HFF-Myc (cell line): ENCODE measurements around the gene SSBP4.

Source experiments
- DNase-seq: peaks from one replicate; pipeline ENCODE4 v3.0.0-alpha.2; 2011; ENCODE audit warnings: low read depth; ENCODE audit errors: extremely low read depth
- H3K4me3 ChIP-seq: replicated peaks from 2 replicates; pipeline ENCODE4 v1.5.1; 2011; ENCODE audit warnings: low read depth, mild to moderate bottlenecking, control low read depth, low read length
- CTCF ChIP-seq: IDR thresholded peaks from 2 replicates; pipeline ENCODE4 v1.5.1; 2012; ENCODE audit warnings: mild to moderate bottlenecking, low read depth, low read length, control low read depth; ENCODE audit errors: missing control alignments

SSBP4 gene

GRCh38 chr19:18473003-18473705, 54.0 kb downstream of the SSBP4 start:
- DNase-seq: no peak
- H3K4me3 ChIP-seq: no peak overlapping the region
- TF ChIP-seq CTCF: no peak

DNA sequence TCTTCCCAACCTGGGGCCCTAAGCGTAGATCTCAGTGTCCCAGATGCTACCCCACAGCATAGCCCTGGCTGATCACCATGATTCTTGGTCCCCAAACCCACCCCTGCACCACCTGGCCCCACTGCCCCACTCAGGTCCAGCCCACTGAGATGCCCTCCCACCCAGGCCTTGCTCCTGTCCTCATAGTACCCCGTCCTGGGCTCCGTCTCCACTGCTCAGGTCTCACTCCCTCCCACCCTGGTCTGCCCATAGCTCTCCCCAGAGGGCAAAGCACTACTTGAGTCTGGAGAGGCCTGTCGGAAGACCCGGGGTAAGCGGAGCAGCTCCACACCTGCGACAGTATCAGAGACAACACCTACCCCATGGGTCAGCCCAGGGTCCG, 54.5 kb downstream of the SSBP4 start:
- no peak overlapping the region for H3K4me3 ChIP-seq
- no peak for DNase-seq
- no peak for TF ChIP-seq CTCF

DNA sequence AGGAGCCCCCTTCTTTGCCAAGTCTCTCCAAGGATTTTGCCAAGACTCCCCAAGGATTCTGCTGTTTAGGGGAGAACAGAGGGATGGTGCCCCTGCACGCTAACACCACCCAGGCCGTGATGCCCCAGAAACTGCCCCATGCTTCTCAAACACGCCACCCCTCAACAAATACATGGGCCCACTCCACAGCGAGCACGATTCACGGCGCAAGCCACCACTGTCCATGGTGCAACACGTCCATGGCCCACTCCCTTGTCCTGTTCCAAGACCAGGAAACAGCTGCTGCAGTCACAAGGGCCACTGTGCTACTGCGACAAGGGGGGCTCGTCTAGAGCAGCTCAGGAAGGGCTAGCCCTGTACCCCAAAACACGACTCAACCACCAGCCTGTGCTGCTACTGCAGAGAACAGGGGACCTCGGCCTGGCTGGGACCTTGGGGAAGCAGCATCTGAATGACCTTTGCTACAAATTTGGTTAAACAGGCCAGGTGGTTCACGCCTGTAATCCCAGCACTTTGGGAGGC, 55.2 kb downstream of the SSBP4 start:
- H3K4me3 ChIP-seq: no peak overlapping the region
- no peak for TF ChIP-seq CTCF
- no peak for DNase-seq

DNA sequence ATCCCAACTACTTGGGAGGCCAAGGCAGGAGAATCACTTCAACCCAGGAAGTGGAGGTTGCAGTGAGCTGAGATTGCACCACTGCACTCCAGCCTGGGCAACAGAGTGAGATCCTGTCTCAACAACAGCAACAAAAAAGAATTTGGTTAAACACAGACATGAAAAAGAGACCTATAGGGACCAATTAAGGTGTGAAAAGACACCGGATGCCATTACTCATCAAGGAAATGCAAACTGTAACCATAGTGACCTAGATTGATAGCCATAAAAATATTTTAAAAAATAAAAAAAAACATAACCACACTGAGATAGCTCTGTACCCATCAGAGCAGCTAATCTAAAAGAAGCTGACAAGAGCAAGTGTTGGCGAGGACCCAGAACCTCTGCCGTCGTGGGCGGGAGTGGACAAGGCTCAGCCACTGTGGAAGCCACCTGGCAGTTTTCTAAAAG, 55.8 kb downstream of the SSBP4 start:
- no peak for DNase-seq
- no peak for TF ChIP-seq CTCF
- H3K4me3 ChIP-seq: no peak overlapping the region

DNA sequence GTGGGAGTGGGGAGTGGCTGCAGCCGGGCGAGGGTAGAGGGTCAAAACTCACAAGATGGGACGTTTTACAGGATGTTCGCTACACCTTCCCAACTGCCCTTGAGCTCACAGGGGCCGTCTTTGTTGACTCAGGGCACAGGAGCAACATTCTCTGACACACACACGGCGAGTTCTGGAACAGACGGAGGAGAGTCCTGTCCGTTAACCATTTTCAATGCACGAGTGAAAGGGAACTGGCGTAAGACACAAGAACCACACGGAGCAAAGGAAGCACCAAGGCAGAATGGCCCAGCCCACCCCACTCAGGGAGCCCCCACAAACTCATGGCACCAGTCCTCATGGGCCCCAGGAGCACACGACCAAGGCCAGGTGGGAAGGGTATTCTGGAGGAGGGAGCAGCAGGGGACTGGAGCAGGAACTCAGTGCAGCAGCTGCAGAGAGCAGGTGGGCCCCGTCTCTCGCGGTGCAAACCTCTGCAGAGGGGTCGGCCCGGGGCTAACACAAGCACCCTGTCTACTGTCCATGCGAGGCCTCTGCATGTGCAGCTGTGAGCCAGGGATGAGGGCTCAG, 56.6 kb downstream of the SSBP4 start:
- TF ChIP-seq CTCF: no peak
- H3K4me3 ChIP-seq: no peak overlapping the region
- no peak for DNase-seq

GRCh38 chr19:18476507-18477041, 57.4 kb downstream of the SSBP4 start:
- H3K4me3 ChIP-seq: no peak overlapping the region
- no peak for TF ChIP-seq CTCF
- DNase-seq: no peak
